CD4-positive, alpha-beta T cell treated with Interleukin-1 beta for 1 hour (primary cell): ENCODE measurements around the gene FBXO46.
A peak's percentile ranks its signal among the peaks of the same experiment; 100 is the strongest.
"Not testable (repeated sequence)": the region's sequence is repeated elsewhere in the genome, so short reads cannot be mapped to it uniquely, and the experiment has no call there.

Source experiments
- DNase-seq, 2 donors: peaks; one replicate each; pipeline ENCODE4 v3.0.0-alpha.2; 2020 to 2022

Gene FBXO46

GRCh38 chr19:45717983-45718650 lies 12.6 kb downstream of the FBXO46 start:
- no peak for DNase-seq

- DNase-seq: peak; percentile 99
These were observed 13.3 kb downstream of the FBXO46 start for GRCh38 chr19:45717131-45717982.

GRCh38 chr19:45716359-45717130 lies 14.2 kb downstream of the FBXO46 start:
- peak in 1 of 2 donors; percentile 20 for DNase-seq

- no peak for DNase-seq
These were observed 15.6 kb downstream of the FBXO46 start for GRCh38 chr19:45715139-45715538.

GRCh38 chr19:45713141-45713540 lies 17.6 kb downstream of the FBXO46 start:
- no peak for DNase-seq

- DNase-seq: no peak
These were observed 18.0 kb downstream of the FBXO46 start for GRCh38 chr19:45712699-45713067.

GRCh38 chr19:45711851-45712698 lies 18.6 kb downstream of the FBXO46 start:
- no peak for DNase-seq

- no peak for DNase-seq
These were observed 20.2 kb downstream of the FBXO46 start for GRCh38 chr19:45710356-45711130.

- no peak for DNase-seq
These were observed 24.8 kb downstream of the FBXO46 start for GRCh38 chr19:45705710-45706415.

GRCh38 chr19:45705115-45705514 lies 25.6 kb downstream of the FBXO46 start:
- DNase-seq: no peak

GRCh38 chr19:45701676-45702075 lies 29.0 kb downstream of the FBXO46 start:
- no peak for DNase-seq

GRCh38 chr19:45693106-45693788 lies 37.4 kb downstream of the FBXO46 start:
- peak; percentile 69 to 70 for DNase-seq

GRCh38 chr19:45692187-45693105 lies 38.2 kb downstream of the FBXO46 start, which contains the start of gene QPCTL:
TSS of gene QPCTL (plus strand) at chr19:45692666. CDS start at chr19:45692704, 38 bp downstream.
- DNase-seq: peak; percentile 98

- DNase-seq: peak; percentile 92 to 93
These were observed 39.0 kb downstream of the FBXO46 start, which contains the start of gene SNRPD2 for GRCh38 chr19:45691516-45692186. TSS of gene SNRPD2 (minus strand) at chr19:45691953. CDS start at chr19:45691888, 65 bp downstream.

- no peak for DNase-seq
These were observed 43.1 kb downstream of the FBXO46 start for GRCh38 chr19:45687599-45687998.

GRCh38 chr19:45685045-45685444 lies 45.7 kb downstream of the FBXO46 start:
- DNase-seq: not testable (repeated sequence)

GRCh38 chr19:45682908-45683307 lies 47.8 kb downstream of the FBXO46 start:
- DNase-seq: no peak

- DNase-seq: no peak
These were observed 48.6 kb downstream of the FBXO46 start for GRCh38 chr19:45682117-45682516.
